Colon (tissue), 2 donors: ENCODE data around the gene DBET.
"Not testable (repeated sequence)": the region's sequence is repeated elsewhere in the genome, so short reads cannot be mapped to it uniquely, and the experiment has no call there.

Source experiments
- FAIRE-seq: peaks from 2 replicates; lab custom pipeline; 2012; peaks lifted over from hg19 to GRCh38; lab: Jason Lieb, UNC
- donor health status: control.
- donor health status: control.

The DBET gene

GRCh38 chr4:190049378-190050239 is 14.7 kb upstream of the DBET start:
- peak; percentile 87 for FAIRE-seq

- not testable (repeated sequence) for FAIRE-seq
Observed at GRCh38 chr4:190058997-190059396, 5.3 kb upstream of the DBET start.

- FAIRE-seq: not testable (repeated sequence)
Observed at GRCh38 chr4:190064805-190065204, 503 bp downstream of the DBET start.

GRCh38 chr4:190068351-190068750 is 4.0 kb downstream of the DBET start:
- not testable (repeated sequence) for FAIRE-seq

GRCh38 chr4:190093052-190093451 is 28.8 kb downstream of the DBET start:
- not testable (repeated sequence) for FAIRE-seq

GRCh38 chr4:190094031-190094430 is 29.7 kb downstream of the DBET start:
- not testable (repeated sequence) for FAIRE-seq

- not testable (repeated sequence) for FAIRE-seq
Observed at GRCh38 chr4:190095335-190095734, 31.0 kb downstream of the DBET start.

GRCh38 chr4:190099605-190100004 is 35.3 kb downstream of the DBET start:
- FAIRE-seq: not testable (repeated sequence)

- not testable (repeated sequence) for FAIRE-seq
Observed at GRCh38 chr4:190101525-190101924, 37.2 kb downstream of the DBET start.

- FAIRE-seq: not testable (repeated sequence)
Observed at GRCh38 chr4:190106191-190106590, 41.9 kb downstream of the DBET start.

- FAIRE-seq: not testable (repeated sequence)
Observed at GRCh38 chr4:190106611-190107480, 42.5 kb downstream of the DBET start.

GRCh38 chr4:190107766-190108485 is 43.6 kb downstream of the DBET start:
- FAIRE-seq: not testable (repeated sequence)

GRCh38 chr4:190108756-190109155 is 44.5 kb downstream of the DBET start:
- not testable (repeated sequence) for FAIRE-seq

GRCh38 chr4:190109390-190110011 is 45.2 kb downstream of the DBET start:
- not testable (repeated sequence) for FAIRE-seq

GRCh38 chr4:190110033-190110432 is 45.7 kb downstream of the DBET start:
- not testable (repeated sequence) for FAIRE-seq

GRCh38 chr4:190110570-190111295 is 46.4 kb downstream of the DBET start:
- not testable (repeated sequence) for FAIRE-seq

- not testable (repeated sequence) for FAIRE-seq
Observed at GRCh38 chr4:190112879-190113278, 48.6 kb downstream of the DBET start.

GRCh38 chr4:190114991-190115390 is 50.7 kb downstream of the DBET start:
- not testable (repeated sequence) for FAIRE-seq
